Superior temporal gyrus (tissue), 1 donor: Measurements from ENCODE around the gene TNS4.

Experiments
- DNase-seq: peaks from one replicate; pipeline ENCODE4 v3.0.0-alpha.2; 2016; ENCODE audit errors: extremely low spot score

The TNS4 gene

GRCh38 chr17:40436636-40437035, 64.8 kb downstream of the TNS4 start:
- DNase-seq, result no peak

- DNase-seq, result no peak
Observed at GRCh38 chr17:40433551-40434415, 67.6 kb downstream of the TNS4 start.

DNA sequence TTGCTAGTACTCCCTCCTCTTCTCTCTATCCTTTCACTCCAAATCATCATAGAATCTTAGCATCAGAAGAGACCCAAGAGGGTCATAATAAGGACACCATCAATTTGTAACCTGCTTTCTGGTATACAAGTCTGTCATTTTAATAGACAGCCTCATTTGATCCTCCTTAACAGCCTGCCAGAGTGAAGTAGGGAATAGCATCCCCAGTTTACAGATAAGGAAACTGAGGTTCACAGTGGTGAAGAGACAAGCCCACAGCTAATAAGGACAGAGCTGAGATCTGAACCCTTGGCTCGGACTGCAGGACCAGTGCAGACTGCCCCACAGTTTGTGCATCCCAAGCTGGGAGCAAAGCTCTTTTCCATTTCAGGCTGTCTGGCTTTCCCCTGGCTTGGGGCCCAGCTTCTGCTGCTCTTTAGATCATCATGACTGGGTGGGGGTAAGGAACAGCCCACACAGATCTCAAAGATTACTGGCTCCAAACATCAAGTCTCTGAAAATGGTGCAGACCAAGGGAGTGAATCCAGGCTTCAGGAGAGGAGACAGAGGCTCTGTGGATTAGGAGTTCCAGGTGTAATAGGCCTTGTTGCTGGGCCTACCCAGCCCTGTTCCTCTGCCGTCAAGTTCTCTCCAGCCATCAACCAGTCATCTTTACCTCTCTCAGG, 68.4 kb downstream of the TNS4 start:
- DNase-seq, result no peak

GRCh38 chr17:40431231-40431602, 70.2 kb downstream of the TNS4 start:
- DNase-seq, result no peak

GRCh38 chr17:40430272-40431230, 70.9 kb downstream of the TNS4 start:
- no peak for DNase-seq

DNA sequence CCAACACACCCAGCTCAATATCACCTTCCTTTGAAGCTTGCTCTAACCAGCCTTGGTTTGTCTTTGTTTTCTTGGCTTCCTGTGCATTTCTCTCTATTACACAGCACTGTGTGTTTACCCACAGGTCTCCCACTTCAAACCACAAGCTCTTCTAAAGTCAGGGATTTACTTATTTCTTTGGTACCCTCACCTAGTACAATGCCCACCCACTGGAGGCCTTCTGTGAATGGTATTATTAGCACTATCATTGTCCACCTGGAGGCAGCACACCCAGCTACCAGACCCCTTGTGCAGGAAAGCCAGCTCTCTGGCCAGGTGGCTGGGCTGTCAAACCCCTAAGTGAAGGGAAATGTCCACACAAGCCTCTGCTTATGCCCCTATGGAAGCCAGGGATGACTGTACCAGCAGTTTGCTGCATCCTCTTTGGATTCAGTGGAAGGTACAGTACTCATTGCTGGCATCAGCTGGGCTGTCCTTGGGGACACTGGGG, 74.4 kb downstream of the TNS4 start:
- DNase-seq, result no peak
